ENCODE data around the gene ZNF598. TPM values are rescaled to one million over a fixed set of nuclear protein-coding genes. Genes with fewer than 3 reads are reported as not detected.

ZNF598 gene
- total RNA-seq, 1 donor from 2014 or later: 31.1 TPM

- no peak overlapping the region for H3K27ac ChIP-seq
- intact Hi-C loops (cut with DNase I): loop anchor here (10.0 kb wide), 1 partner anchor 546 kb away; the partner anchor contains the start of gene ATP6V0C
- H3K4me1 ChIP-seq: peaks cover 16 to 24% of the 10 kb centered on the region in 2 donors
- DNase-seq (ENCODE audit: low spot score in 2 of 2): no peak
- H3K27me3 ChIP-seq: no peaks in the 10 kb centered on the region
- no peaks in the 10 kb centered on the region for H3K9me3 ChIP-seq
- no peak overlapping the region for H3K4me3 ChIP-seq
- peaks cover 1 to 7% of the 10 kb centered on the region in 2 donors for H3K36me3 ChIP-seq
- TF ChIP-seq CTCF (IDR thresholded peaks at IDR 0.05): no peak
Observed at GRCh38 chr16:1968146-1968953, 41.3 kb downstream of the ZNF598 start.

- Histone ChIP-seq H3K36me3 (peaks cover 20 to 26% of the 10 kb centered on the region in 2 donors), H3K4me3 (peak within 1 kb of the TSS; percentile 92 to 94), H3K9me3 (no peaks in the 10 kb centered on the region), H3K27ac (peak within 1 kb of the TSS; percentile 99), H3K4me1 (peaks cover 6 to 17% of the 10 kb centered on the region in 2 donors), H3K27me3 (no peaks in the 10 kb centered on the region)
- TF ChIP-seq CTCF (IDR thresholded peaks at IDR 0.05): no peak
- intact Hi-C loops (cut with DNase I): loop anchor here (10.0 kb wide), 1 partner anchor 548 kb away; the partner anchor contains the start of gene ATP6V0C
- DNase-seq (ENCODE audit: low spot score in 2 of 2): no peak
Observed at GRCh38 chr16:1966460-1966859, 43.2 kb downstream of the ZNF598 start, which contains the start of gene RNF151. RNF151 (plus strand) TSS chr16:1966856; CDS start chr16:1966882, 26 bp downstream.

- intact Hi-C loops (cut with DNase I): loop anchor here (10.0 kb wide), 1 partner anchor 549 kb away; the partner anchor contains the start of gene ATP6V0C
- no peak for DNase-seq (ENCODE audit: low spot score in 2 of 2)
- Histone ChIP-seq H3K4me1 (peaks cover 2 to 13% of the 10 kb centered on the region in 2 donors), H3K36me3 (peaks cover 24 to 29% of the 10 kb centered on the region in 2 donors), H3K27ac (peak overlapping the region; percentile 99), H3K9me3 (no peaks in the 10 kb centered on the region), H3K27me3 (no peaks in the 10 kb centered on the region), H3K4me3 (peak overlapping the region; percentile 92 to 94)
- no peak for TF ChIP-seq CTCF (IDR thresholded peaks at IDR 0.05)
Observed at GRCh38 chr16:1965396-1966001, 44.1 kb downstream of the ZNF598 start.

GRCh38 chr16:1964506-1965395, 44.9 kb downstream of the ZNF598 start, which contains the start of gene RPS2:
RPS2 (minus strand) TSS chr16:1964826; CDS start chr16:1964625, 201 bp downstream.
- DNase-seq (ENCODE audit: low spot score in 2 of 2): peak; percentile 94 to 100
- intact Hi-C loops (cut with DNase I): loop anchor here (10.0 kb wide), 1 partner anchor 550 kb away; the partner anchor contains the start of gene ATP6V0C
- Histone ChIP-seq H3K4me3 (peak within 1 kb of the TSS; percentile 92 to 94), H3K9me3 (no peaks in the 10 kb centered on the region), H3K27ac (peak within 1 kb of the TSS; percentile 99), H3K4me1 (peaks cover 3 to 21% of the 10 kb centered on the region in 2 donors), H3K36me3 (peaks cover 24 to 29% of the 10 kb centered on the region in 2 donors), H3K27me3 (no peaks in the 10 kb centered on the region)
- no peak for TF ChIP-seq CTCF (IDR thresholded peaks at IDR 0.05)

All from ascending aorta (tissue), 2 donors.